T-helper 1 cell treated with Interleukin-12 subunit alpha and Interleukin-12 subunit beta and Interleukin-4 antibody, amounts not matched to agents 30 μg/mL and 1 μg/mL, for 36 hours (primary cell): Measurements from ENCODE around the gene KIF22.
"Not testable (repeated sequence)": the region's sequence is repeated elsewhere in the genome, so short reads cannot be mapped to it uniquely, and the experiment has no call there.

Experiments used
- H3K27ac Mint-ChIP-seq: one replicate; pipeline ENCODE4 v1.8.0; 2021; ENCODE audit warnings: mild to moderate bottlenecking, mixed read lengths
- H3K27me3 Mint-ChIP-seq: one replicate; pipeline ENCODE4 v1.8.0; 2021; ENCODE audit warnings: low read depth, mixed read lengths
- H3K36me3 Mint-ChIP-seq: one replicate; pipeline ENCODE4 v1.8.0; 2021; ENCODE audit warnings: low read depth, mixed read lengths
- H3K4me1 Mint-ChIP-seq: one replicate; pipeline ENCODE4 v1.8.0; 2021; ENCODE audit warnings: low read depth, mixed read lengths
- H3K4me3 Mint-ChIP-seq: one replicate; pipeline ENCODE4 v1.8.0; 2021; ENCODE audit warnings: mild to moderate bottlenecking, moderate library complexity, mixed read lengths
- H3K9me3 Mint-ChIP-seq: one replicate; pipeline ENCODE4 v1.8.0; 2021; ENCODE audit warnings: mixed read lengths

The KIF22 gene

DNA sequence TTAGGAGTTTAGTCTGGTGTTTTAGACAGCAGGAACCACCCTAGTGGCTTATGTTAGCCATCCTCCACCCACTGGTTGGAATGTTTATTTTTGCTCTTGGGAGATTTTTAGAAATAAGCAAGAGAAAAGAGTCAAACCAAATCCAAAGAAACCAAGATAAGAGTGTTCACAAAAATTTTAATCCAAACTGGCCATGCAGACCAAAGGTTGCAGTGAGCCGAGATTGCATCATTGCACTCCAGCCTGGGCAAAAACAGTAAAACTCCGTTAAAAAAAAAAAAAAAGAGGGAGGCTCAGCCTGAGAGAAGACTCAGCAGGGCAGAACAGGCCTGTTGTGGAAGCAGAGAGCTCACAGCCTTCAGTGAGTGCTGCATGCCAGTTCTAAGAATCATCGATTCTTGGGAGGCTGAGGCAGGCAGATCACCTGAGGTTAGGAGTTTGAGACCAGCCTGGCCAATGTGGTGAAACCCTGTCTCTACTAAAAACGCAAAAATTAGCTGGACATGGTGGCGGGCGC, 32.5 kb upstream of the KIF22 start:
- Mint-ChIP-seq H3K9me3 (no peaks in the 10 kb centered on the region), H3K36me3 (no peaks in the 10 kb centered on the region), H3K4me1 (peaks cover 9% of the 10 kb centered on the region), H3K27me3 (peaks cover 2% of the 10 kb centered on the region), H3K4me3 (no peak overlapping the region), H3K27ac (no peak overlapping the region)

DNA sequence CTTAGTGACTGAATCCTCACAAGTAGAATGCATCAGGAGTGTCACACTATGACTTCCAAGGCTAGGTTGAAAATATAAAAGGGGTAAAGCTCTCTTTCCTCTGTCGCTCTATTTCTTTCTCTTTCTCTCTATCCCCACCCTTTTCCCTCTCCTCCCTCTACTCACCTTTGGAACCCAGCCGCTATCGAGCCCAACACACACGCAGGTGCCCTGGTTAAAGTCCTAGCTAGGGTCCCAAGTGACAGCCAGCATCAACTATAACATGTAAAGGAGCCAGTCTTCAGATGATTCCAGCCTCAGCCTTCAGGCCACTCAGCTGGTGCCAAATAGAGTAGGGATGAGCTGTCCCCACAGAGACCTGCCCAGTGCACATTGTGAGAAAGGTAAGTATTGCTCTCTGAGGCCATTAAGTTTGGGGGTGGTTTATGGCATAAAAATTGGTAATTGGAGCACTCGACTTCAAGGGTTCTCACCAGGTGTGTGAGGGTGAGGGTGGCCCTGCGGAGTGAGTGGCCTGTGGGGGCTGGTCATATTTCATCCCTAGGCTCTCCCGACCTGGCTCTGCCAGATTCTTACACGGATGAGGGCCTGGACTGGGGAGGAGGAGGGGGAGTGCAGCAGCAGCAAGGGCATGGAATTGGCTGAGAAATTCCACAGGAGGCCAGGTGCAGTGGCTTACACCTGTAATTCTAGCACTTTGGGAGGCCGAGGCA, 29.8 kb upstream of the KIF22 start:
- H3K27ac Mint-ChIP-seq: no peak overlapping the region
- no peak overlapping the region for H3K4me3 Mint-ChIP-seq
- H3K36me3 Mint-ChIP-seq: no peaks in the 10 kb centered on the region
- H3K27me3 Mint-ChIP-seq: peaks cover 10% of the 10 kb centered on the region
- no peaks in the 10 kb centered on the region for H3K9me3 Mint-ChIP-seq
- H3K4me1 Mint-ChIP-seq: peaks cover 3% of the 10 kb centered on the region

DNA sequence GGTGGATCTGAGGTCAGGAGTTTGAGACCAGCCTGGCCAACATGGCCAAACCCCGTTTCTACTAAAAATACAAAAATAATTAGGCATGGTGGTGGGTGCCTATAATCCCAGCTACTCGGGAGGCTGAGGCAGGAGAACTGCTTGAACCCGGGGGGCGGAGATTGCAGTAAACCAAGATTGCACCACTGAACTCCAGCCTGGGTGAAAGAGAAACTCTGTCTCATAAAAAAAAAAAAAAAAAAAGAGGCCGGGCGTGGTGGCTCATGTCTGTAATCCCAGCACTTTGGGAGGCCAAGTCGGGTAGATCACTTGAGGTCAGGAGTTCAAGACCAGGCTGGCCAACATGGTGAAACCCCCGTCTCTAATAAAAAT, 29.3 kb upstream of the KIF22 start:
- H3K4me1 Mint-ChIP-seq, H3K9me3 Mint-ChIP-seq, H3K27ac Mint-ChIP-seq, H3K36me3 Mint-ChIP-seq, H3K4me3 Mint-ChIP-seq: not testable (repeated sequence)
- H3K27me3 Mint-ChIP-seq: peaks cover 10% of the 10 kb centered on the region

DNA sequence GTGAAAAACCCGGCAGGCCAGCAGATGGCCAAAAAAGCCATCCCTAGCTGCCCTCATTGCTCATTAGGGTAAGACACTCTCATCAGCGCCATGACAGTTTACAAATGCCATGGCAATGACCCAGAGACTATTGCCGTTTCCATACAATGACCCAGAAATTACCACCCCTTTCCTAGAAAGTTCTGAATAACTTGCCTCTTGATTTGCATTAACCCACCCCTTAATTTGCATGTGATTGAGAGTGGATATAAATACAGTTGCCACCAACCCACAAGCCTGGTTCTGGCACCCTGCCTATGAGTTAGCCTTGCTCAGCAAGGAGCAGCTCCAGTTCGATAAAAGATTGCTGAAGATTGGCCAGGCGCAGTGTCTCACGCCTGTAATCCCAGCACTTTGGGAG, 28.7 kb upstream of the KIF22 start:
- Mint-ChIP-seq H3K4me1 (no peaks in the 10 kb centered on the region), H3K27me3 (peaks cover 10% of the 10 kb centered on the region), H3K27ac (no peak overlapping the region), H3K4me3 (no peak overlapping the region), H3K36me3 (no peaks in the 10 kb centered on the region), H3K9me3 (no peaks in the 10 kb centered on the region)

DNA sequence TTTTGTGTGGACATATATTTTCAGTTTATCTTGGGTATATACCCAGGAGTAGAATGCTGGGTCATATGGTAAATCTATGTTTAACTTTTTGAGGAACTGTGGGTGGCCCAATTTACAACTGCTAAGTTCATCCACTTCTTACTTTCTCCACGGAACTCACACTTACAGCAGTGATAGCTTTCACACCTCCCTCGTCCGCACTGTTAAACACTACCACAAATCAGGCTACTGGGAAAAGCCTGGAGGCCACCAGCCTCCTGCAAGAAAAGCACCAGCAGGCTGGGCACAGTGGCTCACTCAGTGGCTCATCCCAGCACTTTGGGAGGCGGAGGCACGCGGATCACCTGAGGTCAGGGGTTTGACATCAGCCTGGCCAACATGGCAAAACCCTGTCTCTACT, 27.2 kb upstream of the KIF22 start:
- Mint-ChIP-seq H3K4me3 (no peak overlapping the region), H3K27me3 (peaks cover 10% of the 10 kb centered on the region), H3K9me3 (no peaks in the 10 kb centered on the region), H3K36me3 (no peaks in the 10 kb centered on the region), H3K4me1 (peaks cover 1% of the 10 kb centered on the region), H3K27ac (no peak overlapping the region)

DNA sequence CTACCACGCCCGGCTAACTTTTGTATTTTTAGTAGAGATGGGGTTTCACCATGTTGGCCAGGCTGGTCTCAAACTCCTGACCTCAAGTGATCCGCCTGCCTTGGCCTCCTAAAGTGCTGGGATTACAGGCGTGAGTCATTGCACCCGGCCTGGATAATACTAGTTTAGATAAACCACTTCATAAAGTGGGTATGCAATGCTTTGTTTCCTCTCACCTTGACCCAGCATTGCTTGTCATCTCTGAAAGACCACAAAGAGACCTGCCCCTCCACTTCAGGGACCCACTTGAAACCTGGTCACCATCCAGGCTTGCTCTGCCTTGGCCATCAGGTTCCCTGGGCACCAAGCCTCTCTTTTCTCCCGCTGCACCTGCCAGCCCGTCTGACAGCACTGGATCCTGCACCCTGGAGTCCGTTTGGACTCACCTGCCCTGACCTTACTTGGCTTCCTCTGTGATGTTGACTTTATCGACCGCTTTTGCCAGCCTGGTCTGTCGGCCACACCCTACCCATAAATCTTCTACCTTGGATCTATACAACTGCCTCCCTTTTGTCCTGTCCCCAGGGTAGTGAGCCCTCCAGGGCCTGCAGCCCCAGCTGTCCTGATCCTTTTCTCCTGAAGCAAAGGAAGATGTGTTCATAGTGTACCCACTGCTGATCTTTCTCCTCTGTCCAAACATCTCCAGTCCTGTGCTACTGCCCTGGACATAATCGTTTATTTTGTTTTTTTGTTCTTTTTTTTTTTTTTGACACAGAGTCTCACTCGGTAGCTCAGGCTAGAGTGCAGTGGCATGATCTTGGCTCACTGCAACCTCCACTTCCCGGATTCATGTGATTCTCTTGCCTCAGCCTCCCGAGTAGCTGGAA, 25.2 kb upstream of the KIF22 start:
- Mint-ChIP-seq H3K4me1 (peaks cover 1% of the 10 kb centered on the region), H3K27me3 (peaks cover 10% of the 10 kb centered on the region), H3K4me3 (no peak overlapping the region), H3K9me3 (no peaks in the 10 kb centered on the region), H3K27ac (no peak overlapping the region), H3K36me3 (no peaks in the 10 kb centered on the region)

DNA sequence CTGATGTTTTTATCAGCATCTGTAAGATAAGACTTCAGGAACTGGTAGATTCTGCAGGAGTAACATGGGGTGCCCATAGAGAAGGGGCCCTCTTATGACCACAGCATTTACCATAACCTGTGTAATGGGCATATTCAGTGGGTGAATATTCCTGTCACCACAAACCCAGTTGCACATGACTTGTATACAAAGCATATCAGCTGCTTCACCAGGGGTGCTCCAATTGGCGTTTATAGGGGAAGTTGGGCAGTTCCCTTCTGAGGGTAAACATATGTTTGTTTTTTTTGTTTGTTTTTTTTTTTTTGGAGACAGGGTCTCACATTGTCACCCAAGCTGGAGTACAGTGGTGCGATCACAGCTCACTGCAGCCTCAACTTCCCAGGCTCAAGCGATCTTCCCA, 24.0 kb upstream of the KIF22 start:
- peaks cover 10% of the 10 kb centered on the region for H3K27me3 Mint-ChIP-seq

DNA sequence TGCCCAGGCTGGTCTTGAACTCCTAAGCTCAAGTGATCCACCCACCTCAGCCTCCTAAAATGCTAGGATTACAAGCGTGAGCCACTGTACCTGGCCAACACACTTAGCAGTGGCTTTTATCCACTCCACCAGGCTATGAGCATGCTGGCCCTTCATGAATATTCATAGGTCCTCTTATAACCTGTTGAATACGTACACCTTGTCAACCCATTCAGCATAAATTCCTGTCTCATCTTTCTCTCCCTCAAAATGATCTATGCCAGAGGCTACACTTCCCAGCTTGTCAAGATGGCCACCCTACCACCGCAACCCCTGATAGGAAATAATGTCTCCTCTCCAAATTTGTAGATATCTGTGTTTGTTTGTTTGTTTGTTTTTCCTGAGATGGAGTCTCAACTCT, 23.5 kb upstream of the KIF22 start:
- Mint-ChIP-seq H3K4me3 (no peak overlapping the region), H3K9me3 (no peaks in the 10 kb centered on the region), H3K27ac (no peak overlapping the region), H3K4me1 (peaks cover 2% of the 10 kb centered on the region), H3K36me3 (no peaks in the 10 kb centered on the region), H3K27me3 (peaks cover 10% of the 10 kb centered on the region)

More for the DNA sequence above, 24.0 kb upstream of the KIF22 start:
- Mint-ChIP-seq H3K27ac (no peak overlapping the region), H3K4me3 (no peak overlapping the region), H3K36me3 (no peaks in the 10 kb centered on the region), H3K4me1 (peaks cover 1% of the 10 kb centered on the region), H3K9me3 (no peaks in the 10 kb centered on the region)

DNA sequence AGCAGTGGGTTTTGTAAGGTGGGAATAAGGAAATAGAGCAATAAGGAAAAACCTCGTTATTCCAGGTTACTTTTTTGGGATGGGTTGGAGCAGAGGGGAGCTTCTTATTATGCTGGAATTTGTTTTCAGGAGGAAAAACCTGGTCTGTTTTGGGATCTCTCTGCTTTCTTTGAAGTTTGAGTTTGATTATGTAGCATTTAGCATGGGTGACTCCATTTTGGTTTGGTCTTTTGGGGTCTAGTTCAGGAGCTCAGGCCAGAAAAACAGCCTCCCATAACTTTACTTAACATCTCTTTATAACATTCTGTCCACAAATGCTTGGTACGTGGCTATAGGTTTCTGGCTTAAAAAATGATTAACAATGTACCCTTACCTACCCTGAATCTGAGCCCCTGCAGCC, 21.0 kb upstream of the KIF22 start:
- H3K36me3 Mint-ChIP-seq: no peaks in the 10 kb centered on the region
- H3K4me1 Mint-ChIP-seq: peaks cover 6% of the 10 kb centered on the region
- H3K4me3 Mint-ChIP-seq: no peak overlapping the region
- no peaks in the 10 kb centered on the region for H3K9me3 Mint-ChIP-seq
- peaks cover 5% of the 10 kb centered on the region for H3K27me3 Mint-ChIP-seq
- no peak overlapping the region for H3K27ac Mint-ChIP-seq

DNA sequence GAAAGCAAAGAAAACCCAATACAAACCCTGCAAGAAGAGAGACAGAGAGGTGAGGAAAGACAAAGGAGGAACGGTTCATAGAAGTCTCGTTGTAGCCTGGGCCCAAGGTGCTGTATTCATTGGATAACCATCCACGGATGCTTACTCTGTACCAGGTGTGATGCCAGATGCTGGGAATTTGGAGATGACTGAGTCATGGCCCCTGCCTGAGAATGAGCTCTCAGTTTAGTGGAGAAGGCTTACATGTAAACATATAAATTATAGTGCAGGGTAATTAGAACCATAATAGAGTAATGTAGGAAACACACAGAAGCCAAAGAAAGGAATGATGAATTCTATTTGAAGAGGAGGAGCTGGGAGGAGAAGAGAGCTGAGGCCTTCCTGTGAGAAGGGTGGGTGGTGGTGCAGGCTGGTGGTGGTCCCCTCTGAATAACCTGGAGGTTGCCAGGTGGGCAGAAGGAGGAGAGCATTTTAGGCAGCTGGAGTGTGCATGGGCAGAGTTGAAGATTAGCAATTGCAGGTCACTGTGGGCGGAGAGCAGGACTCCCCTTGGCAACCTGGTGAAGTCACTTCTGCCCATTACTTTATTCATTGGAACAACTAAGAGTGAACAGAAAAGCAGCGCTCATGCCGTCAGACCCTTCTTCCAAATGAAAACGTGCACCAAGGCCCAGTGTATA, 20.2 kb upstream of the KIF22 start:
- no peaks in the 10 kb centered on the region for H3K9me3 Mint-ChIP-seq
- H3K27ac Mint-ChIP-seq: no peak overlapping the region
- no peaks in the 10 kb centered on the region for H3K36me3 Mint-ChIP-seq
- no peak overlapping the region for H3K4me3 Mint-ChIP-seq
- H3K4me1 Mint-ChIP-seq: peaks cover 6% of the 10 kb centered on the region
- peaks cover 3% of the 10 kb centered on the region for H3K27me3 Mint-ChIP-seq

DNA sequence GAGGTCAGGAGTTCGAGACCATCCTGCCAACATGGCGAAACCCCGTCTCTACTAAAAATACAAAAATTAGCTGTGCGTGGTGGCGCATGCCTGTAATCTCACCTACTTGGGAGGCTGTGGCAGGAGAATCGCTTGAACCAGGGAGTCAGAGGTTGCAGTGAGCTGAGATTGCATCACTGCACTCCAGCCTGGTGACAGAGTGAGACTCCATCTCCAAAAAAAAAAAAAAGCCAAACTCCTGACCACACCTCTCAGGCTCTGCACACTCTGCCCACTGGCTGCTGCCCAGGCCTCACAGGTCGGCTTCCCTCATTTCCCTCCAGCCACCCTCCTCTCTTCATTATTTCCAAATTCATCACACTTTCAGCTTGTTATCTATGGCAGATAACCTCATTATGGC, 18.2 kb upstream of the KIF22 start:
- H3K36me3 Mint-ChIP-seq, H3K27me3 Mint-ChIP-seq, H3K27ac Mint-ChIP-seq, H3K9me3 Mint-ChIP-seq, H3K4me3 Mint-ChIP-seq, H3K4me1 Mint-ChIP-seq: not testable (repeated sequence)

DNA sequence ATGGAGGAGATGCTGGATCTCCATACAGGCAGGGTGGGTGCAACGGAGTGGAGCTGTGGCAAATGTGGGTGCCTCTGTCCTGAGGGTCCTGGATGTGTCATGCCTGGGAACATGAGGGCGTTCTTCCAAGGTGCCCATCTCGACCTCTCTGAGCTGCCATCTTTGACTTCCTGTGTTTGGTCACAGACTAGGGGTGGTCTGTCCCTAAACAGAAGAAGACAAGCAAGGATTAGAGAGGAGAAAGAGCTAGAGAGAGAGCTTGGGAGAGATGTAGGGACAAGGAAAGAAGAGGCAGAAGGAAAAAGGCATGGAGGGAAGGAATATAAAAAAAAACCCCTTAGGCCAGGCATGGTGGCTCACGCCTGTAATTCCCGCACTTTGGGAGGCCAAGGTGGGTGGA, 15.8 kb upstream of the KIF22 start:
- no peak overlapping the region for H3K27ac Mint-ChIP-seq
- no peaks in the 10 kb centered on the region for H3K36me3 Mint-ChIP-seq
- H3K27me3 Mint-ChIP-seq: peaks cover 18% of the 10 kb centered on the region

DNA sequence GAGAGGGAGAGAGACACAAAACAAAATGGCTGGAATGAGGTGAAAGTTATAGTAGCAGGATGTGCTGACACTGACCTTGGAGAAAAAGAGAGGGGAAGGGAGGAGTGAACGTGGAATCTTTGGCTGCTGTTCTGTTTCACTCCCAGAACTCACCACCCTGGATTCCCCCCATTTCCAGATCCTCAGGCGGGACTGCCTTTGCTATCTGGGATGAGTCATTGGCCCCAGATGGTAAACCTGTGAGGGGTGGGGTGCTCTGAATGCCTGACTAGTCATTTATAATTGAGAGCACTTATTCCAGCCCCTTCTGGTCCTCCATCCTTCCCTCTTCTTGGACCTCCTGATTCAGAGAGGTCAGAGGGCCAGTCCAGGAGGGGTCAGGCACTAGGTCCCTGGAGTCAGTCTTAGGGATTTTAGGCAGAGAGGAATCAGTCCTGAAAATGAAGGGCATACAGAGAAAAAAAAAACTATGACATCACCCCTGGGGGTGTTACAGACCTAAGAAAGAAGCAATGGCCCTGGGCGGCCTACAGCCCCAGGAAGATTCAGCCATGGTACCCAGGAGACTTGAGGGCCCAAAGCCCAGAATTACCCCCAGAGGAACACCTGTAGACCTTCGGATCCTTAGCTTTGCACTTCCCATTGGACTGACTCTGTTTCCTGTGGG, 14.7 kb upstream of the KIF22 start:
- Mint-ChIP-seq H3K27me3 (peaks cover 24% of the 10 kb centered on the region), H3K36me3 (no peaks in the 10 kb centered on the region), H3K4me3 (no peak overlapping the region), H3K9me3 (no peaks in the 10 kb centered on the region), H3K27ac (no peak overlapping the region), H3K4me1 (peaks cover 6% of the 10 kb centered on the region)

More for the DNA sequence above, 15.8 kb upstream of the KIF22 start:
- H3K4me3 Mint-ChIP-seq: no peak overlapping the region
- H3K4me1 Mint-ChIP-seq: peaks cover 6% of the 10 kb centered on the region
- no peaks in the 10 kb centered on the region for H3K9me3 Mint-ChIP-seq

DNA sequence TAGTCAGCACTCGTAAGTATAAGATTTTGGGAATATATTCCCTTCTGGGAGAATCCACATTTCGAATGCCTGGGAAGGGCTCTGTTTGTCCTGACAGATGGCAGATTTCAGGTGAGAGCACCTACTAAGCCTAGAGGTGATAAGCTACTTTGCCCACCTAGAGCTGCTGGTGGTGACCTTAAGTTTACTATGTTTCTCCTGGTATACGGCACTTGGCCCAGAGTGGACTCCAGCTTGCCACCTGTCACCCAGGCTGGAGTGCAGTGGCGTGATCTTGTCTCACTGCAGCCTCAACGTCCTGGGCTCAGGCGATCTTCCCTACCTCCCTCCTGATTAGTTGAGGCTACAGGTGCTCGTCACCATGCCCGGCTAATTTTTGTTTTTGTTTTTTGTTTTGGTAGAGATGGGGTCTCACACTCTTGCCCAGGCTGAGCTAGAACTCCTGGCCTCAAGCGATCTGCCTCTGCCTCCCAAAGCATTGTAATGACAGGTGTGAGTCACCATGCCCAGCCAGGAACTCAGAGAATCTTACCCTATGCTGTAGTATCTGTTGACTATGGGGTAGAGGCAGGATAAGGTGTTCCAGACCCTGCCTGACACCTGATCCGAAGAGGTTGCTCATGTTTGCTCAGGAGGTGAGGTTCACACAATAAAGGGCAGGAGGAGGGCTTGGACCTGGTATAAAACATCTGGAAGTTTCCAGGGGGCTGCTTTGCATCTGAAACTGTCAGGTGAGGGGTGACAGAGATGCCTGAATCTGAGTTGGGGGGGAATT, 12.8 kb upstream of the KIF22 start, which contains the start of gene ZG16:
ZG16 (plus strand) TSS at position 681 of the 775 bp plus-strand sequence. CDS start 1,011 bp downstream, outside the sequence.
- Mint-ChIP-seq H3K9me3 (no peaks in the 10 kb centered on the region), H3K27me3 (peaks cover 24% of the 10 kb centered on the region), H3K36me3 (no peaks in the 10 kb centered on the region), H3K4me1 (peaks cover 1% of the 10 kb centered on the region), H3K4me3 (no peak within 1 kb of the TSS), H3K27ac (no peak within 1 kb of the TSS)
